Breast epithelium (tissue), 3 donors: ENCODE measurements around the gene TRIM52.

Experiments
- CTCF ChIP-seq, 3 donors: fragments of 450-650 bp; IDR thresholded peaks; one replicate each; pipeline ENCODE4 v1.5.1; 2016 to 2017; ENCODE audit warnings: antibody characterized with exemption in 3 of 3, mild to moderate bottlenecking in 3 of 3, moderate library complexity in 3 of 3
- POLR2A ChIP-seq: fragments of 450-650 bp; IDR thresholded peaks from one replicate; pipeline ENCODE4 v1.6.1; 2016; ENCODE audit warnings: antibody characterized with exemption, mild to moderate bottlenecking, moderate library complexity
- POLR2AphosphoS5 ChIP-seq, 3 donors: sonication (generic); formaldehyde crosslinking; IDR thresholded peaks; one replicate each; pipeline ENCODE4 v1.6.1; 2017; ENCODE audit warnings: antibody characterized with exemption in 3 of 3

DNA sequence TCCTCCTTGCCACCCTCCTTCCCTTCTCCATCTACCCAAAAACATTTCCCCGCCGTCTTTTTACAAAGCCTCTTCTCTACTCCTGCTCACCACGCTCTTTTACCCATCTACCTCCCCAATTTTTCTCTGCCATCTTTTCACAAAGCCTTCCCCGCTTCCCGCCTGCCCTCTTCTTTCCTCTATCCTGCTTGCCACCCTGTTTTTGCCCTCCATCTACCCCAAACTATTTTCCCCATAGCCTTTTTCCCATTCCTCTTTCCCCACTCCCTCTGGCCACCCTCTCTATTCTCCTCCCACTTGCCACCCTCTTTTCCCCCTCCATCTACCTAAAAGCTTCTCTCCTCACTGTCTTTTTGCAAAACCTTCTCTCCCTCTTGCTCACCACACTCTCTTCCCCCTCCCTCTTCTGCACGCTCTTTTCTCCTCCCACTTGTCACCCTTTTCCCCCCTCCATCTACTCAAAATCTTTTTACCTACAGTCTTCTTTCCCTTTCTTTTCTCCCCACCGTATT, 19.4 kb upstream of the TRIM52 start:
- no peak for TF ChIP-seq CTCF (IDR thresholded peaks at IDR 0.05)
- no peak for TF ChIP-seq POLR2AphosphoS5 (IDR thresholded peaks at IDR 0.05)
- TF ChIP-seq POLR2A: no peak
